HG02678 (cell line): ENCODE measurements around the gene TMEM63B.
A peak's percentile ranks its signal among the peaks of the same experiment; 100 is the strongest.
"Not testable (repeated sequence)": the region's sequence is repeated elsewhere in the genome, so short reads cannot be mapped to it uniquely, and the experiment has no call there.

Source experiments
- ATAC-seq: cut with Tn5 transposase; IDR thresholded peaks from one replicate; pipeline ENCODE4 v1.9.1; 2021; ENCODE audit warnings: mild to moderate bottlenecking, moderate library complexity; ENCODE audit not compliant: unreplicated experiment

Gene TMEM63B

GRCh38 chr6:44142835-44143234 lies 15.5 kb downstream of the TMEM63B start:
- no peak for ATAC-seq

- ATAC-seq: no peak
Observed at GRCh38 chr6:44143731-44144130, 16.4 kb downstream of the TMEM63B start.

- not testable (repeated sequence) for ATAC-seq
Observed at GRCh38 chr6:44144536-44144935, 17.2 kb downstream of the TMEM63B start.

GRCh38 chr6:44145839-44146238 lies 18.5 kb downstream of the TMEM63B start:
- no peak for ATAC-seq

- no peak for ATAC-seq
Observed at GRCh38 chr6:44146685-44147084, 19.3 kb downstream of the TMEM63B start.

GRCh38 chr6:44147256-44147655 lies 19.9 kb downstream of the TMEM63B start:
- no peak for ATAC-seq

GRCh38 chr6:44148306-44148705 lies 21.0 kb downstream of the TMEM63B start:
- no peak for ATAC-seq

GRCh38 chr6:44149369-44150012 lies 22.1 kb downstream of the TMEM63B start:
- no peak for ATAC-seq

- ATAC-seq: no peak
Observed at GRCh38 chr6:44150317-44150917, 23.1 kb downstream of the TMEM63B start.

- peak; percentile 75 for ATAC-seq
Observed at GRCh38 chr6:44151348-44152108, 24.2 kb downstream of the TMEM63B start.

GRCh38 chr6:44152109-44152461 lies 24.7 kb downstream of the TMEM63B start:
- ATAC-seq: no peak

- no peak for ATAC-seq
Observed at GRCh38 chr6:44152533-44152932, 25.2 kb downstream of the TMEM63B start.

- no peak for ATAC-seq
Observed at GRCh38 chr6:44154067-44154466, 26.7 kb downstream of the TMEM63B start.

GRCh38 chr6:44156494-44157151 lies 29.3 kb downstream of the TMEM63B start:
- ATAC-seq: no peak

GRCh38 chr6:44157152-44157521 lies 29.8 kb downstream of the TMEM63B start:
- ATAC-seq: no peak

- no peak for ATAC-seq
Observed at GRCh38 chr6:44158770-44159228, 31.4 kb downstream of the TMEM63B start, which contains the start of gene CAPN11. Gene CAPN11, plus strand, starts transcription at chr6:44158820. Its CDS starts 29 bp downstream, at chr6:44158849.

- ATAC-seq: no peak
Observed at GRCh38 chr6:44161997-44162338, 34.6 kb downstream of the TMEM63B start.

- ATAC-seq: no peak
Observed at GRCh38 chr6:44162876-44163625, 35.7 kb downstream of the TMEM63B start.

GRCh38 chr6:44166116-44166515 lies 38.8 kb downstream of the TMEM63B start:
- no peak for ATAC-seq

- ATAC-seq: no peak
Observed at GRCh38 chr6:44166591-44167184, 39.3 kb downstream of the TMEM63B start.
